Measurements from ENCODE around the gene PSMC3. TPM values are rescaled to one million over a fixed set of nuclear protein-coding genes. Genes with fewer than 3 reads are reported as not detected.

Gene PSMC3
- total RNA-seq, 1 experiment from 2014 or later, result 179 TPM

DNA sequence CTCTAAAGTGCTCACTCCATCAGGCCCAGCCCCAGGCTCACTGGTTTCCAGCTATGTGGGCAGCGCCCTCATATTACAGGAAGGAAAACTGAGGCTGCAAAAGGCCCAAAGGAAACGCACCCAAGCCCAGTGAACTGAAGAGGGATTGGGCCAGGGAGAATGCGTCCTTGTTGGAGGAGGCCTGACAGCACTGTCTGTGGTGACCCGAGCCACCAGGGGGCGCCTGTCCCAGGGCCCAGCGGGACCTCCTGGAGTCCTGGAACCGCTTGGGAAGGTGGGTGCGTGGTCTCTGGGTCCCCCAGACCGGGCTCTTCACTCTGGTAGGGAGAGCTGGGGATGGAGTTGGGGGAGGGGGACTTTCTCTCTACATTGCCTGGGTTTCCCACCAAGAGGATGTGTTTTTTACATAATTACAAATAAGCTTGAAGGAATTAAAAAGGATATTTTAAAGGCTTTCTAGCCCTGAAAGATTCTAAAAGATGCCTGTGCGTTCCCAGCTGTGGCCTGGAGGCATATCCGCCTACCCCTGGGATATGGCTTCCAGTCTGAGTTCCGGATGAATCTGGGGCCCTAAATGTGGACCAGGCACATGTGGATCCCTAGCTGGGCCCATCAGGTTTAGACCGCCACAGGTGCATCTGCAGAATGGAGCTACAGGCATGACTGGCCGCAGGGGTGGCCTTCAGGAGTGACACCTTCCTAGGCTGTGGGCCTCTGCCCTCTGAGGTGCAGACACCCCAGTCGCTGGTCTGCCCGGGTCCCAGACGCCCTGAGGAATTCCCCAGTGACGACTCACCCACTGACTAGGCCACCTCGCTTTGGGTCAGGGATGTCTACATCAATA, 52.1 kb downstream of the PSMC3 start:
- Histone ChIP-seq H3K79me2 (ENCODE audit: insufficient read depth, low read length) (no peaks in the 10 kb centered on the region), H3K9me3 (ENCODE audit: control insufficient read depth, low read depth, low read length) (no peaks in the 10 kb centered on the region), H3K14ac (ENCODE audit: insufficient read depth, low read length) (no peak overlapping the region), H2BK12ac (ENCODE audit: insufficient read length, low read depth, low read length) (no peak overlapping the region), H3K27ac (ENCODE audit: insufficient read length, low read depth, low read length) (no peak overlapping the region), H3K9ac (ENCODE audit: extremely low read depth, insufficient read length, low read length) (no peak overlapping the region), H3K23ac (ENCODE audit: insufficient read length, low read depth, low read length) (no peak overlapping the region), H3K56ac (ENCODE audit: insufficient read length, low read depth, low read length) (no peak overlapping the region), H3T11ph (ENCODE audit: low read length) (no peak overlapping the region), H2AK5ac (ENCODE audit: insufficient read length, low read length) (no peak overlapping the region), H3K4ac (ENCODE audit: low read depth, low read length) (no peak overlapping the region), H3K27me3 (ENCODE audit: insufficient read depth, low read length) (no peaks in the 10 kb centered on the region), H3K18ac (ENCODE audit: insufficient read length, low read depth, low read length) (no peak overlapping the region), H2BK5ac (ENCODE audit: insufficient read length, low read length) (no peak overlapping the region), H4K91ac (ENCODE audit: insufficient read length, low read depth, low read length) (no peak overlapping the region), H2AFZ (ENCODE audit: low read length) (no peak overlapping the region), H4K20me1 (ENCODE audit: control insufficient read depth, insufficient read depth, insufficient read length) (no peaks in the 10 kb centered on the region), H3K4me1 (ENCODE audit: insufficient read depth, low read length) (no peaks in the 10 kb centered on the region), H2BK15ac (ENCODE audit: low read depth, low read length) (no peak overlapping the region), H4K5ac (ENCODE audit: insufficient read length, low read depth, low read length) (no peak overlapping the region), H3K79me1 (ENCODE audit: insufficient read depth, low read depth, low read length, poor library complexity, severe bottlenecking) (no peaks in the 10 kb centered on the region), H2BK20ac (ENCODE audit: low read depth, low read length, poor library complexity, severe bottlenecking) (no peak overlapping the region), H4K8ac (replicated peaks; ENCODE audit: insufficient read length, low read depth, low read length) (no peak overlapping the region), H3K23me2 (ENCODE audit: insufficient read length, low read depth, low read length, poor library complexity, severe bottlenecking) (no peaks in the 10 kb centered on the region), H3K4me2 (ENCODE audit: insufficient read depth, insufficient read length, low read length) (no peak overlapping the region), H2BK120ac (ENCODE audit: low read depth, low read length, poor library complexity, severe bottlenecking) (no peak overlapping the region)
- Mint-ChIP-seq H3K36me3 (ENCODE audit: insufficient read depth in 1 of 3, low read depth in 3 of 3) (no peaks in the 10 kb centered on the region), H3K4me3 (no peak overlapping the region), H3K9me3 (no peaks in the 10 kb centered on the region), H3K4me1 (peaks cover 3 to 4% of the 10 kb centered on the region in 2 experiments; a peak in 3 of 4 replicates), H3K27me3 (ENCODE audit: low read depth) (no peaks in the 10 kb centered on the region; the same call in 1 of the 2 replicates), H3K27ac (no peak overlapping the region)
- DNase-seq, result peak; percentile 89
- TF ChIP-seq, protein P1, sequence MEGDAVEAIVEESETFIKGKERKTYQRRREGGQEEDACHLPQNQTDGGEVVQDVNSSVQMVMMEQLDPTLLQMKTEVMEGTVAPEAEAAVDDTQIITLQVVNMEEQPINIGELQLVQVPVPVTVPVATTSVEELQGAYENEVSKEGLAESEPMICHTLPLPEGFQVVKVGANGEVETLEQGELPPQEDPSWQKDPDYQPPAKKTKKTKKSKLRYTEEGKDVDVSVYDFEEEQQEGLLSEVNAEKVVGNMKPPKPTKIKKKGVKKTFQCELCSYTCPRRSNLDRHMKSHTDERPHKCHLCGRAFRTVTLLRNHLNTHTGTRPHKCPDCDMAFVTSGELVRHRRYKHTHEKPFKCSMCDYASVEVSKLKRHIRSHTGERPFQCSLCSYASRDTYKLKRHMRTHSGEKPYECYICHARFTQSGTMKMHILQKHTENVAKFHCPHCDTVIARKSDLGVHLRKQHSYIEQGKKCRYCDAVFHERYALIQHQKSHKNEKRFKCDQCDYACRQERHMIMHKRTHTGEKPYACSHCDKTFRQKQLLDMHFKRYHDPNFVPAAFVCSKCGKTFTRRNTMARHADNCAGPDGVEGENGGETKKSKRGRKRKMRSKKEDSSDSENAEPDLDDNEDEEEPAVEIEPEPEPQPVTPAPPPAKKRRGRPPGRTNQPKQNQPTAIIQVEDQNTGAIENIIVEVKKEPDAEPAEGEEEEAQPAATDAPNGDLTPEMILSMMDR (conservative IDR thresholded peaks at IDR 0.05), result peak; percentile 99
- WGBS (ENCODE audit: extremely low coverage, insufficient read length, low lambda C conversion rate), result no CpG with 5 or more reads among the region's 19 CpGs
